GM12892 (cell line): ENCODE data around the gene CENPW. TPM values are rescaled to one million over a fixed set of nuclear protein-coding genes. Genes with fewer than 3 reads are reported as not detected.

Experiments
- DNase-seq: peaks from one replicate; pipeline ENCODE4 v3.0.0; 2011; ENCODE audit not compliant: insufficient read length
- FAIRE-seq: peaks from 2 replicates; lab custom pipeline; 2011; peaks lifted over from hg19 to GRCh38; lab: Jason Lieb, UNC
- POLR2A ChIP-seq: IDR thresholded peaks from 2 replicates; pipeline ENCODE4 v1.6.1; 2011; ENCODE audit warnings: low read depth, low read length, control low read depth
- POLR2AphosphoS5 ChIP-seq: IDR thresholded peaks from 2 replicates; pipeline ENCODE4 v1.6.1; 2011; ENCODE audit warnings: low read depth, low read length, control low read depth
- TAF1 ChIP-seq: IDR thresholded peaks from 2 replicates; pipeline ENCODE4 v1.6.1; 2011; ENCODE audit warnings: low read depth, mild to moderate bottlenecking, control low read depth, low read length, borderline replicate concordance
- polyA plus RNA-seq: library from polyadenylated mRNA; unstranded; fragments of >200 nt; gene quantifications from one replicate; pipeline ENCODE4 v1.2.1, GENCODE V29; 2012; ENCODE audit warnings: missing spikeins, inconsistent platforms; ENCODE audit not compliant: missing spikeins

Gene CENPW
- polyA plus RNA-seq, result 47.3 TPM

- FAIRE-seq (peak; percentile 92), DNase-seq (peak; percentile 44)
- TF ChIP-seq TAF1 (no peak), POLR2A (peak; percentile 51; the same call in 1 of the 2 replicates), POLR2AphosphoS5 (no peak)
Measured at GRCh38 chr6:126339796-126340609, at the start of gene CENPW. Gene CENPW (plus strand): TSS chr6:126340115. CDS start chr6:126340274, 159 bp downstream.

- TF ChIP-seq TAF1, result no peak
- TF ChIP-seq POLR2A, result no peak
- TF ChIP-seq POLR2AphosphoS5, result no peak
- no peak for FAIRE-seq
Measured at GRCh38 chr6:126293891-126294524, 45.9 kb upstream of the CENPW start.

GRCh38 chr6:126300126-126300525 lies 39.8 kb upstream of the CENPW start:
- DNase-seq, result no peak
- no peak for TF ChIP-seq POLR2A
- TF ChIP-seq TAF1, result no peak
- TF ChIP-seq POLR2AphosphoS5, result no peak
- FAIRE-seq, result peak; percentile 50

More at GRCh38 chr6:126293891-126294524, 45.9 kb upstream of the CENPW start:
- no peak for DNase-seq

GRCh38 chr6:126300735-126301134 lies 39.2 kb upstream of the CENPW start:
- no peak for DNase-seq
- FAIRE-seq, result peak; percentile 77
- TF ChIP-seq POLR2A (no peak), TAF1 (no peak), POLR2AphosphoS5 (no peak)

GRCh38 chr6:126302191-126302590 lies 37.7 kb upstream of the CENPW start:
- FAIRE-seq, result no peak
- TF ChIP-seq POLR2A (no peak), POLR2AphosphoS5 (no peak), TAF1 (no peak)
- DNase-seq, result no peak

- FAIRE-seq (no peak), DNase-seq (no peak)
Measured at GRCh38 chr6:126307849-126308248, 32.1 kb upstream of the CENPW start.

GRCh38 chr6:126308362-126308761 lies 31.6 kb upstream of the CENPW start:
- no peak for FAIRE-seq
- no peak for TF ChIP-seq POLR2AphosphoS5
- TF ChIP-seq TAF1, result no peak
- no peak for TF ChIP-seq POLR2A
- DNase-seq, result no peak

More at GRCh38 chr6:126307849-126308248, 32.1 kb upstream of the CENPW start:
- no peak for TF ChIP-seq TAF1
- TF ChIP-seq POLR2A, result no peak
- no peak for TF ChIP-seq POLR2AphosphoS5

- TF ChIP-seq POLR2AphosphoS5 (no peak), POLR2A (no peak), TAF1 (no peak)
- DNase-seq (no peak), FAIRE-seq (peak; percentile 24)
Measured at GRCh38 chr6:126312013-126312665, 27.8 kb upstream of the CENPW start.

- FAIRE-seq (no peak), DNase-seq (no peak)
- TF ChIP-seq POLR2A (no peak), POLR2AphosphoS5 (no peak), TAF1 (no peak)
Measured at GRCh38 chr6:126313941-126314340, 26.0 kb upstream of the CENPW start.

GRCh38 chr6:126318797-126319196 lies 21.1 kb upstream of the CENPW start:
- FAIRE-seq, result no peak
- TF ChIP-seq POLR2AphosphoS5 (no peak), TAF1 (no peak), POLR2A (no peak)

GRCh38 chr6:126333729-126334128 lies 6.2 kb upstream of the CENPW start:
- DNase-seq (no peak), FAIRE-seq (no peak)
- TF ChIP-seq TAF1 (no peak), POLR2AphosphoS5 (no peak), POLR2A (no peak)

More at GRCh38 chr6:126318797-126319196, 21.1 kb upstream of the CENPW start:
- DNase-seq, result no peak
